ENCODE results near the gene NECTIN2.
"Not testable (repeated sequence)": the region's sequence is repeated elsewhere in the genome, so short reads cannot be mapped to it uniquely, and the experiment has no call there.

Gene NECTIN2

GRCh38 chr19:44887648-44888047 is 41.6 kb downstream of the NECTIN2 start:
- no peak overlapping the region for H3K4me3 ChIP-seq (ENCODE audit: low read depth, low read length)
- no peak for DNase-seq (ENCODE audit: low read depth)
- TF ChIP-seq CTCF (IDR thresholded peaks at IDR 0.05; ENCODE audit: control insufficient read depth, extremely low read depth, insufficient read depth) = no peak

GRCh38 chr19:44888335-44888734 is 42.2 kb downstream of the NECTIN2 start:
- not testable (repeated sequence) for DNase-seq (ENCODE audit: low read depth); H3K4me3 ChIP-seq (ENCODE audit: low read depth, low read length)

GRCh38 chr19:44889830-44890365 is 43.8 kb downstream of the NECTIN2 start:
- no peak for TF ChIP-seq CTCF (IDR thresholded peaks at IDR 0.05; ENCODE audit: control insufficient read depth, extremely low read depth, insufficient read depth)
- no peak for DNase-seq (ENCODE audit: low read depth)

GRCh38 chr19:44890366-44891015 is 44.4 kb downstream of the NECTIN2 start:
- DNase-seq (ENCODE audit: low read depth) = peak; percentile 97
- H3K4me3 ChIP-seq (ENCODE audit: low read depth, low read length) = peak overlapping the region; percentile 51
- TF ChIP-seq CTCF (IDR thresholded peaks at IDR 0.05; ENCODE audit: control insufficient read depth, extremely low read depth, insufficient read depth) = no peak

More at GRCh38 chr19:44889830-44890365, 43.8 kb downstream of the NECTIN2 start:
- H3K4me3 ChIP-seq (ENCODE audit: low read depth, low read length) = peak overlapping the region; percentile 51

GRCh38 chr19:44891016-44891882 is 45.2 kb downstream of the NECTIN2 start, which contains the start of gene TOMM40:
TOMM40 (plus strand) TSS chr19:44891254; CDS start chr19:44891416, 162 bp downstream.
- no peak for TF ChIP-seq CTCF (IDR thresholded peaks at IDR 0.05; ENCODE audit: control insufficient read depth, extremely low read depth, insufficient read depth)
- H3K4me3 ChIP-seq (ENCODE audit: low read depth, low read length) = peak within 1 kb of the TSS; percentile 91
- peak; percentile 96 for DNase-seq (ENCODE audit: low read depth)

- no peak for TF ChIP-seq CTCF (IDR thresholded peaks at IDR 0.05; ENCODE audit: control insufficient read depth, extremely low read depth, insufficient read depth)
- no peak for DNase-seq (ENCODE audit: low read depth)
- H3K4me3 ChIP-seq (ENCODE audit: low read depth, low read length) = peak overlapping the region; percentile 91
Measured at GRCh38 chr19:44892932-44893331, 46.8 kb downstream of the NECTIN2 start.

All from LNCaP clone FGC (cell line).